Activated CD8-positive, alpha-beta memory T cell treated with anti-CD3 and anti-CD28 coated beads for 1 hour (primary cell): Measurements from ENCODE around the gene ZNF142.

Source experiments
- DNase-seq, 2 donors: peaks; one replicate each; pipeline ENCODE4 v3.0.0-alpha.2; 2020; ENCODE audit warnings: low read depth in 1 of 2; ENCODE audit errors: extremely low read depth in 1 of 2

Gene ZNF142

DNA sequence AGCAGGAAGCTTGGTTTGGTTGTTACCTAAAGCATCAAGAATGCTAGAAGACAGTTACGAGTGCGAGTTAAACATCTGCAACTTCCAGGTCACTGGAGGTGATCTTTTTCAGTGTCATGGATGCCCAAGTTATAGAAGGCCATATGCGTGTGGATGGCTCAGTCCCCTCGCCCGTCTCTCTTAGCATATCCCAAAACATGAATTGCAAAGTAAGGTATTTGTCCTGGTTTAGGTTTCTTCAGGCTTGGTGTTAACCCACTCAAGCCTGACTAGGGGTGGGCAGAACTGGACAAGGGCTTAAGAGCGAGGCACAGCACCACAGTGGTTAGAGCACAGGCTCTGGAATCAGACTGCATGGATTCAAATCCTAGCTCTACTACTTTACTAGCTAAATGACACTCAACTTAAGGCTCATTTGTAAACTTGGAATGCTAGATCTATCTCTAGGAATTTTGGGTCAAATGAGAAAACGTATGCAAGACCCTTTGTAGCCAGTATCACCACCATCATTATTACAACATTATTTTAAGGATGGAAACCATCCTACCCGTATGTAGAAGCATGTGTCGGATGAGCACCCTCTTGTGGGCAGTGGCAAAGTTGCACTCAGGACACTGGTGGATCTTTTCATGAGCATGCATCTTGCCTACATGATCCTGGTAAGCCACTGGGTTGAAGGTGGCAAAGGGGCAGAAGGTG, 11.2 kb downstream of the ZNF142 start:
- peak in 1 of 2 donors; percentile 30 for DNase-seq

DNA sequence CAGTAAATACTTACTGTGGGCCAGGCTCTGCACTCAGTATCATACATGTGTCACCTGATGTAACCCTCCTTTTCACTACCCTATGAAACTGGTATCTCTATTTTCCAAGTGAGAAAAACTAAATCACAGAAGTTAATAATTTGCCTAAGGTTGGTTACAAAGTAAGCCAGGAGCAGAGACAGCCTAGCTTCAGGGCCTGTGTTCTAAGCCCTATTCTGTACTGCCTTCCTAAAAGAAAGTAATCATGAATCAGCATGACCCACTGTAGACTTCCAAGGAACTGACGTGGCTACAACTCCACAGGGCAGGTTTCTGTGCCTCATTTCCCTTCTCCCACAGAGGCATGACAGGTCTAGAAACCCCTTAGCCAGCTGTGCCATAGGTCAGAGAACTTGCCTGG, 14.3 kb downstream of the ZNF142 start:
- DNase-seq = no peak

DNA sequence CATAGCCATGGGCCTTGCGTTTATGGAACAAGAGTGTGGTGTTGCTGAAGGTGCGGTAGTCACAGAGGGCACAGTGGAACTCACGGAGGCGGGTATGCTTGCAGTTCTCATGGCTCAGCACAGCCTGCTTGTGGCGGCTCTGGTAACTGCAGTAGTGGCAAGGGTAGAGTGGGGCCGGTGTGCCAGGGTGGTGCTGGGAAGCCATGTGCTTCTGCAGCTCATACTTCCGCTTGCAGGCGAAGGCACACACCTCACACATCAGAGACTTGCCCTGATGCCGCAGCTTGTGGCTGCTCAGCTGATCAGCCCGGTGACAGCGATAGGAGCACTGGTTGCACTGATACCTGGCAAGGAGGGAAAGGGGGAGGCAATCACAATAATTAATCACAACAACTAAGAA, 14.7 kb downstream of the ZNF142 start:
- DNase-seq = no peak

DNA sequence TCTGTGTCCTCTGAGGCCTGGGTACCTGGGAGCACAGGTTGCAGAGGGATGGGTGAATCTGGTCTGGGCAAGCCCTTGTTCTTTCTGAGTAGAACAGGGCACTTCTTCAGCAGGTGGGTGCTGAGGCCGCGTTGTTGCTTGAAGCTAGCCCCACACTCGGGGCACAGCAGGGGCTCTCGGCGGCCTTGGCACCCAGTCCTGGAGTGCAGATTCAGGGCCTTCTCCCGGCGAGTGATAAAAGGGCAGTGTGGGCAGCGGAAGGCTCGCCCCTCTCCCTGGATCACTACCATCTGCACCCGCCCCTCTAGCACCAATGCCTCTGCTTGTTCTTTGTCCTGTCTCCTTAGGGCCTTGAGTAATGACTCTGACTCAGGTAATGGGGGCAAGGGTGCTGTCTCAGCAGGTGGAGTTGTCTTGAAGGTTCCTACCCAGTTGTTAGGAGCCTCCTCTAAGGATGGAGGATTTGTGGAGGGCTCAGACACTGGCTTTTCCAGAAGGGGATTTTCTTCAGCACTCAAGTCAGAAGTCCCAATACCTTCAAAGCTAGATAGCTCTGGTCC, 15.6 kb downstream of the ZNF142 start:
- DNase-seq = no peak

DNA sequence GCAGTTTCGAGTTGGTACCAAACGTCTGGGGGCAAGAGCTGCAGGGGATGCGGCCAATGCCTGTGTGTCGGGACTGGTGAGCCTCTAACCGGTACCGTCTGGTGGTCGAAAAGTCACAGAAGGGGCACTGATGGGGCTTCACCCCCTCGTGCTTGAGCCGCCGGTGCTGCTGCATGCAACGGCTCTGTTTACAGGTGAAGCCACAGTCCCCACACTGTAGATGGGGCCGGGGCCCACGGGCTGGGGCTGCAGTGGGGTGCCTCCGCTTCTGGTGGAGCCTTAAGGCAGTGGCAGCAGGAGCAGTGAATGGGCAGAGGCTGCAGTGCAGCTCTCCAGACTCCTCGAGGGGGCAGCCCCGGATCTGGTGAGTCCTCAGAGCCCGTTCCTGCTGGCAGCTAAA, 16.6 kb downstream of the ZNF142 start:
- no peak for DNase-seq

DNA sequence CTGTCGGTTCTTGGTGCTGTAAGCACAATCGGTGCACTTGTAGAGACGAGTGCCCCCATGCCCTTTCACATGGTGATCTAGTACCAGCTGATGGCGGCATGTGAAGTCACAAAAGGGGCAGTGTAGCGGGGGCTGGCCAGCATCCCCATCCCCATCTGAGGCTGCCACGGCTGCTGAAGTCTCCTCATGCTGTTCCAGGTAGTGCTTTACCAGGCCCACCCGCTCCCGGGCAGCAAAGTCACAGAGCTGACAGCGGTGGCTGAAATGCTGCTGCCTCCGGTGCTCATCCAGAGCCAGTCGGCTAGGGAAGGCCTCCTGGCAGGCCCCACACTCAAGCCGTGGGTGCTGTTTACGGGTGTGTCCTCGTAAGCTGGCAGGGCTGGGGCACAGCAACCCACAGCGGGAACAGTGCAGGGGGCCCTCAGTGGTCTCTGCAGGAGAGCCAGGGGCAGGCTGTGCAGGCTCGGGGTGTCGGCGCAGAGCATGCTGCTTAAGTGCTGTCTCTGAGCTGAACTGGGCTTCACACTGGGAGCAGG, 17.2 kb downstream of the ZNF142 start:
- DNase-seq = no peak

DNA sequence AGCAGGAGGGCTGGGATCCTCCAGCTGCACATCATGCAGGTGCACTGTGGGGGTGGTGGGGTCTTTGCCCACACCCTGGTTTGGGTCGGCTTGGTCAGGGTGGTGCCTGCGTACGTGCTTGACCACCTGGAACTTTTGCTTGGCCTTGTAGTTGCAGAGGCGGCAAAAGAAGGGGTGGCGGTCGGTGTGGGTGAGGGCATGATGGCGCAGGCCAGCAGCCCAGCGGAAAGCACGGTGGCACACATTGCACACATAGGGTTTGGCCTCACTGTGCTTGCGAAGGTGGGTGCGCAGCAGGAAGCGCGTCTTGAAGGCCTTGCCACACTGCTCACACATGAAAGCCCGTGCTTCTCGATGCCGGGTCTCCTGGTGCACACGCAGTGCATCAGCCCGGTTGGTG, 21.1 kb downstream of the ZNF142 start:
- DNase-seq = no peak

DNA sequence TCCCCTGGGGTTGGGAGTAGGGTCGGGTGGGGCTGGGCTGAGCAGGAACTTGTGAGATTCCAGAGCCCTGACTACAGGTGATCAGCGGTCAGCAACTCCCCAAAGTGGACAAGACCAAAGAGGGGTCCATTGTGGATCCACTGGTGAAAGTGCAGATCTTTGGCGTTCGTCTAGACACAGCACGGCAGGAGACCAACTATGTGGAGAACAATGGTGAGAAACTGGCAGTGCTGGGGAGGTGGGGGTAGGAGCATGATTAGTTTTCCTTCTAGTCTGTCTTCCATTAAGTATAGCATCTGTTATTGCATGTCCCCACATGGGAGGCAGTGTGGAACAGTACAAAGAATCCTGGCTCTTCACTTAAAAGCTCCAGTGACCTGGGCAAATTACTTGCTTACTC, 23.7 kb downstream of the ZNF142 start:
- DNase-seq = no peak

DNA sequence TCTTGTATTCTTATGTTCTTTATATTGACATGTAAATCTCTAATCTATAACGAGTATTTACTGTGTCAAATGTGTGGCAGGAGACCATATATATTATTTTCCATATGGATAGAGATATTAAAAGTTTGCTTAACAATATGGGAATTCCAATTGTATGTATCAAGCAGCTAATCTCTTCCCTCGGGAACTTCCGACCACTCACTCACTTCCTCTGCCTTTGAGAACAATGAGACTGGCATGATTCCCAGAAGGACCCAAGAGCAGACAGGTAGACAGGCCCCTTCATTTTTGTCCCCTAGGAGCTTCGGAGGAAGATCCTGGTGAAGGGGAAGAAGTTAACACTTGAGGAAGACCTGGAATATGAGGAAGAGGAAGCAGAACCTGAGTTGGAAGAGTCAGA, 27.6 kb downstream of the ZNF142 start:
- no peak for DNase-seq

DNA sequence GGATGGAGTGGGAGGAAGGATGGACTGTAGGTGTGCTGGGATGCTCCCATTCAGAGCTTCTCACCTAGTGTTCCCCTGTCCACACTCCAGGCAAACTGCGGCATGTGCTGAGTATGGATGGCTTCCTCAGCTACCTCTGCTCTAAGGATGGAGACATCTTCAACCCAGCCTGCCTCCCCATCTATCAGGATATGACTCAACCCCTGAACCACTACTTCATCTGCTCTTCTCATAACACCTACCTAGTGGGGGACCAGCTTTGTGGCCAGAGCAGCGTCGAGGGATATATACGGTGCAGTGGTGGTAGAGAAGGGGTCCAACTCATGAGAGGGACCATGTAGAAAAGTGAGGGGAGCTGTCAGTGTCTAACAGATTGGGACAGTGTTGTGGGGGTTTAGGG, 31.5 kb downstream of the ZNF142 start:
- no peak for DNase-seq

DNA sequence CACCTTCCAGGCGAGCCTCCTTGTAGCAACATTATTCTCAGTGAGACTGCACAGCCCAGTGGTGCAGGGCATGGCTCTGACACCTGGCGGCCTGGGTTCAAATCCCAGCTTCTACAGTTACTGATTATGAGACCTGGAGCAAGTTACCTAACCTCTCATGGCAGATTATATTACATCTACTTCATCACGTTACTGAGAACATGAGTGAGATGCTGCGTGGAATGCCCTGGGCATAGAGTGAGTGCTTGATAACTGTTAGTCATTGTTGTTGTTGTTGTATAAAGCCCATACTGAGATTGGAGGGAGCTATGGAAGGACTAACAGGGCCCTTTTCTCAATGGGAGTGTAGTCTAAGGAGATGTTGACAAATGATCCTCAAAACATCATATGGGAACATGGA, 33.1 kb downstream of the ZNF142 start:
- DNase-seq = no peak

DNA sequence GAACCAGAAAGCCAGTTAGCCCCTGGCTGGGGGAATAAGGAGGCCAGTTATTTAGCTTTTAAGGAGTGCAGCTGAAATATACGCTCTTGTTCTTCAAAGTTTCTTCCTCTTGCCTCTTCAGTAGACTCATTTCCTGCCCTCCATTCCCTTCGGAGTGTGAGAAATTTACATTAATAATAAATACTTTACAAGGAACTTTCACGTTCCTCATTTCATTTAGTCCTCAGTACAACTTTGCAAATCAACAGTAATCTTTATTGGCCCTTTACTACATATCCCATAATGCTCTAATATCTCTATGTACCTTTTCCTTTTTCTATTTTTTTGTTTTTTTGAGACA, 36.1 kb downstream of the ZNF142 start:
- no peak for DNase-seq

DNA sequence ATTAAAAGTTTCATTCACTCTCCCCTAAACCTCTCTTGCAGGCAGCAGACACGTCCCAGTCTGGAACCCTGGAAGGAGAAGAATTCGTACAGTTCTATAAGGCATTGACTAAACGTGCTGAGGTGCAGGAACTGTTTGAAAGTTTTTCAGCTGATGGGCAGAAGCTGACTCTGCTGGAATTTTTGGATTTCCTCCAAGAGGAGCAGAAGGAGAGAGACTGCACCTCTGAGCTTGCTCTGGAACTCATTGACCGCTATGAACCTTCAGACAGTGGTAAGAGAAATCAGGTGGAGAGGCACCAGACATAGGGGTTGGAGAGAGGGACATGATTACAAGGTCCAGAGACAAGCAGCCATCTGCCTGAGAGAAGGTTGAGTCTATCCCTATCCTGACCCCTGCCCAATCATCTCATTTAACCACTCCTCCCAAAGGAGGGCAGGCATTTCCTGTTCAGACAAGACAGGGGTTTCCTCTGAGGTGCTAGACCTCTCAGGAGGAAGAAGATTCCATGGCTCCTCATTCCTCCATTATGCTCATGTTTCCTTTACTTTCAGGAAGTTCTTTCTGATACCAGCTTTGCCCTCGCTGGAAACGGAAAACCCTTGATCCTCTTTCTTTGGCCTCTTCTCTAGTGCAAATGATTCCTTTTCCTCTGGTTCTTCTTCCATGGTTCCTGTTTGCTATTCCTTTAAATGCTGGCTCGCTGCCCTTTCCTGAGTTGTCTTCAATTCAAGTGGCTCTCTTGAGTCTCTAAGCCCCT, 36.6 kb downstream of the ZNF142 start:
- DNase-seq = no peak

DNA sequence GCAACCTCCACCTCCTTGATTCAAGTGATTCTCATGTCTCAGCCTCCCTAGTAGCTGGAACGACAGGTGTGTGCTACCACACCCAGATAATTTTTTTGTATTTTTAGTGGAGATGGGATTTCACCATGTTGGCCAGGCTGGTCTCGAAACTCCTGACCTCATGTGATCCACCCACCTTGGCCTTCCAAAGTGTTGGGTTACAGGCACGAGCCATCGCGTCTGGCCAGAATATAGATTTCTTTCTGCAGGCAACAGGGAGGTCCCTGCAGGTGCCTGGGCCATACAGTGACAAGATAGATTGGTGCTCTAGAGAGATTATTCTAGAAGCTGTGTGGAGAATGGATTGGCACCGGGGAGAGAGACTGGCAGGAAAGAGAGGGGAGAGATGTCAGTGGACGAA, 38.4 kb downstream of the ZNF142 start:
- DNase-seq = no peak

DNA sequence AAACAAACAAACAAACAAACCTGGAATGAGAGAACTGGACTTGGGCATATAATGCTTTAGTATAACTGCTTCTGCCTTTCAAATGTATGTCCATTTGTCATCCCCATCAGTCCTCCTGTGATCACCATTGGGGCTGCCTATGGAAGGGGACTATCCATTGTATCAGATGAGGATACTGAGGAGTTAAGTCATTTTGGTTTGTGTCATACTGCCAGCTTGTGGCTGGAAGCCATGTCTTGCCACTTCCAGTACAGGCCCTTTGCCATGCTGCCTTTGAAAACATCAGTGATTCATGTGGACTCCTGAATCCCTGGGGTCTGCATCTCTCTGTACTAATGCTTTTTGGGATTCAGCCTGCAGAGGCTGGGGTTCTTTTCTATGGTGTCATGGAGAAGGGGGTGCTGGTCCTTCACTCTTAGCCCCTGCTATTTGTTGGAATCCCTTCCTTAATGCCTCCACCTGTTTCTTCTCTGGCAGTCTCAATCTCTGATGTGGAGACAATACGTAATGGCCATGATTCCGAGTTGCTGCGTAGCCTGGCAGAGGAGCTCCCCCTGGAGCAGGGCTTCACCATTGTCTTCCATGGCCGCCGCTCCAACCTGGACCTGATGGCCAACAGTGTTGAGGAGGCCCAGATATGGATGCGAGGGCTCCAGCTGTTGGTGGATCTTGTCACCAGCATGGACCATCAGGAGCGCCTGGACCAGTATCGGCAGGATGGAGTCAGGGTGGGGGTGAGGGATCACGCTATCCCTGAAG, 41.1 kb downstream of the ZNF142 start:
- DNase-seq = no peak

DNA sequence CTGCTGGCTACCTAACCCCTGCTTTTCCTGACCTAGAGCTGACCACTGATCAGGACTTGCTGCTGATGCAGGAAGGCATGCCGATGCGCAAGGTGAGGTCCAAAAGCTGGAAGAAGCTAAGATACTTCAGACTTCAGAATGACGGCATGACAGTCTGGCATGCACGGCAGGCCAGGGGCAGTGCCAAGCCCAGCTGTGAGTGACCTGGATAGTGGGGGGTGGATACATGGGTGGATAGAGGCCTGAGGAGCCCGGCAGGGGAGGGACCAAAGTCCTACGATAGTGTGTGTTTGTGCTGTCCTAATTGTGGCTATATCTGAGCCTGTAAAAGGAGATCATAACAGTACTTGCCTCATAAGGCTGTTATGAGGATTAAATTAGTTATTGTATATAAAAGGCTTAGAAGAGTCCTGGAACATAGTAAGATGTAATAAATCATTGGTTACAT, 43.5 kb downstream of the ZNF142 start:
- no peak for DNase-seq

DNA sequence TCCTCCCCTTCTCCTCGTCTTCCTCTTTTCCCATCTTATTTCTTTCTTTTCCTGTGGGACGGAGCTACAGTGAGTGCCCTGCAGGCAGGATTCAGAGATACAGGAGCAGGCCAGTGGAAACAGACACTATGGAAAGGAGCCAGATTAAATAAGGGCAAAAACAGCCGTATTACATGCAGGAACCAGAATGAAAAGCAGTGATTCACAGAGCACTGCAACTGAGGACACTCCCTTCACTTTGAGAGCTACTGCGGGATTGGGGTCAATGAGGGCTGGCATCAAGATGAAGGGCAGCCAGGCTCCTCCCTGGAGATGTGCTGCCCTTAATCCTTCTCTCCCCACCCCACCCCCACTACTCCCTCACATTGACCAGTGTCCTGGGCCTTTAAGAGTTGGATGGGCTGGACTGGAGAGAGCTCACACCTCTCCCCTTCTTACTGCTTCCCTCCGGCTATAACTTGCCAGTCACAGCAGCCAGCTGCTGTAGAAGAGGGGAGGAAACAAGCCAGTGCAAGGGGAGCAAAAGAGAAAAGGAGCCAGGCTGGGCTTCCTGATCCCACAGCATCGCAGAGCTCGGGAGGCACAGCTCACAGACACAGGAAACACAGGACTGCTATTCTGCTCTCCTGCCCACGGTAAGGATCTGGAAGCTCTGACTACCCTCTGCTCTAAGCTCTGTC, 51.8 kb downstream of the ZNF142 start, which contains the start of gene PLCD4:
TSS of gene PLCD4 (plus strand) at position 464 of the 680 bp plus-strand sequence. CDS start 7,841 bp downstream, outside the sequence.
- DNase-seq = no peak

DNA sequence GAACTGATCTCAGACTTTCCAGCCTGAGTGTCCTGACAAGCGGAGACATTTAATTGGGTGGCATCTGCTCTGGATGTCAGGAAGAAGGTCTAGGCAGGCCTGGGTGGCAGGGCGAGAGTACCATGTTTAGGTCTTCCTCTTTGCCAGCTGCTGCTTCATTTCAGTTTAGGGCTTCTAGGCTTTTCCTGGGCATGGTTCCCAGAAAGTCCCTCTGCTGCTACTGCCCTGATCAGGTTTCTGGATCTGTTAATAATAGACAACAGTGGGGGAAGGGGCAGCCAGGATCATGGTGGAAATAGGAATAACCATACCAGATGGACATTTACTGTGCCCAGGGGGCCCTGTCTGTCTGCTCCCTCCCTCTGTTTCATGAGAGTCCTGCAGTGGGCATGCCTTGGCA, 54.0 kb downstream of the ZNF142 start:
- no peak for DNase-seq
